ENCODE results near the gene SMIM3. TPM values are rescaled to one million over a fixed set of nuclear protein-coding genes. Genes with fewer than 3 reads are reported as not detected.
"Not testable (repeated sequence)": the region's sequence is repeated elsewhere in the genome, so short reads cannot be mapped to it uniquely, and the experiment has no call there.

SMIM3 gene
- total RNA-seq, 4 donors from 2014 or later, result 35.9 to 58.3 (median 47.9) TPM

- H3K27me3 ChIP-seq, result peaks cover 6% of the 10 kb centered on the region
- TF ChIP-seq CTCF (IDR thresholded peaks at IDR 0.05) (no peak), POLR2AphosphoS5 (IDR thresholded peaks at IDR 0.05) (no peak), EP300 (IDR thresholded peaks at IDR 0.05) (no peak), POLR2A (IDR thresholded peaks at IDR 0.05) (no peak)
- peaks cover 0 to 15% (median 0%) of the 10 kb centered on the region in 3 donors for H3K9me3 ChIP-seq
- H3K27ac ChIP-seq, result no peak overlapping the region
- no peak overlapping the region for H3K4me3 ChIP-seq
- no peaks in the 10 kb centered on the region for H3K36me3 ChIP-seq
- no peaks in the 10 kb centered on the region for H3K4me1 ChIP-seq
- no peak for ATAC-seq
- WGBS, 2 donors (ENCODE audit: low coverage in 1 of 2), result 83% methylated on average over 4 of the region's 5 CpGs; no CpG with 5 or more reads in 1 of the 2 donors
These were observed 57.5 kb downstream of the SMIM3 start for GRCh38 chr5:150836064-150836463.

DNA sequence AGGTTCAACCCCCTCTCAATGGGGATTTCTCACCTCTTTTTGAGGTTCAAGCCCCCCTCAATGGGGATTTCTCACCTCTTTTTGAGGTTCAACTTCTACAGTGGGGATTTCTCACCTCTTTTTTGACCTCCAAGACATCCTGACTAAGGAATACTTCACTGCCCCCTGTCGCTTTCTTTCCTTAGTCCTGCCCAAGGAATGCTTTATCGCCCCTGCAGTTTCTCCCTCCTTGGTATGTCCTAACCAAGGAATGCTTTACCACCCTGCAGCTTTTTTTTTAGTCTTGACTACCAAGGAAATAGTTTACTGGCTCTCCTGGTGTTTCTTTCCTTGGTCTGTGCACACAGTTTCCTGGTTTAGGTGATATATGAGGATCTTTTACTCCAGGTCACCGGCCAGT lies 58.1 kb downstream of the SMIM3 start:
- H3K27ac ChIP-seq, result no peak overlapping the region
- no peaks in the 10 kb centered on the region for H3K4me1 ChIP-seq
- peaks cover 6% of the 10 kb centered on the region for H3K27me3 ChIP-seq
- ATAC-seq, result no peak
- WGBS, 2 donors (ENCODE audit: low coverage in 1 of 2), result 85% methylated on average over 3 of the region's 3 CpGs; no CpG with 5 or more reads in 1 of the 2 donors
- no peaks in the 10 kb centered on the region for H3K36me3 ChIP-seq
- TF ChIP-seq EP300 (IDR thresholded peaks at IDR 0.05) (no peak), POLR2A (IDR thresholded peaks at IDR 0.05) (no peak), CTCF (IDR thresholded peaks at IDR 0.05) (no peak)
- no peak overlapping the region for H3K4me3 ChIP-seq
- peaks cover 0 to 8% (median 0%) of the 10 kb centered on the region in 3 donors for H3K9me3 ChIP-seq

GRCh38 chr5:150845185-150845859 lies 66.8 kb downstream of the SMIM3 start:
- ATAC-seq, result not testable (repeated sequence)

GRCh38 chr5:150846308-150846653 lies 67.7 kb downstream of the SMIM3 start, which contains the start of gene IRGM:
Gene IRGM, plus strand, starts transcription at chr5:150846521. Its CDS starts 1,603 bp downstream, at chr5:150848124.
- H3K36me3 ChIP-seq, H3K27me3 ChIP-seq, H3K27ac ChIP-seq, H3K4me1 ChIP-seq, H3K4me3 ChIP-seq, H3K9me3 ChIP-seq, ATAC-seq: not testable (repeated sequence)
- 67% methylated on average over 1 of the region's 3 CpGs; no CpG with 5 or more reads in 1 of the 2 donors for WGBS, 2 donors (ENCODE audit: low coverage in 1 of 2)

More at GRCh38 chr5:150845185-150845859, 66.8 kb downstream of the SMIM3 start:
- H3K9me3 ChIP-seq, H3K36me3 ChIP-seq, H3K27me3 ChIP-seq, H3K4me3 ChIP-seq, H3K4me1 ChIP-seq, H3K27ac ChIP-seq: not testable (repeated sequence)
- WGBS, 2 donors (ENCODE audit: low coverage in 1 of 2), result 92% methylated on average over 2 of the region's 32 CpGs; no CpG with 5 or more reads in 1 of the 2 donors

Other genes with a start within 250 kb of the SMIM3 start
- 10 to 100 TPM; 31.6 to 50.5 (median 37.4) TPM for gene SYNPO, start 138.1 kb upstream of the SMIM3 start, total RNA-seq
- under 1 TPM in 3 of 4 donors, not detected in 1; 0.13 to 0.62 (median 0.22) TPM for gene MYOZ3, start 117.5 kb upstream of the SMIM3 start, total RNA-seq
- gene RBM22, start 77.7 kb upstream of the SMIM3 start, total RNA-seq, result 10 to 100 TPM; 24.3 to 37.2 (median 32.4) TPM
- gene DCTN4, start 19.7 kb upstream of the SMIM3 start, total RNA-seq, result 10 to 100 TPM; 49.8 to 78.6 (median 55.2) TPM
- not detected for gene IRGM, start 67.8 kb downstream of the SMIM3 start, total RNA-seq
- gene ZNF300, start 126.2 kb downstream of the SMIM3 start, total RNA-seq, result 1 to 10 TPM; 1.7 to 6.5 (median 2.8) TPM
- 1,000 to 10,000 TPM in 3 of 4 donors, 100 to 1,000 TPM in 1; 690 to 3,141 (median 1,517) TPM for gene GPX3, start 241.8 kb downstream of the SMIM3 start, total RNA-seq

Measured in gastroesophageal sphincter (tissue), 4 donors.